ENCODE data around the gene ARHGEF1.
A peak's percentile ranks its signal among the peaks of the same experiment; 100 is the strongest.

Gene ARHGEF1

DNA sequence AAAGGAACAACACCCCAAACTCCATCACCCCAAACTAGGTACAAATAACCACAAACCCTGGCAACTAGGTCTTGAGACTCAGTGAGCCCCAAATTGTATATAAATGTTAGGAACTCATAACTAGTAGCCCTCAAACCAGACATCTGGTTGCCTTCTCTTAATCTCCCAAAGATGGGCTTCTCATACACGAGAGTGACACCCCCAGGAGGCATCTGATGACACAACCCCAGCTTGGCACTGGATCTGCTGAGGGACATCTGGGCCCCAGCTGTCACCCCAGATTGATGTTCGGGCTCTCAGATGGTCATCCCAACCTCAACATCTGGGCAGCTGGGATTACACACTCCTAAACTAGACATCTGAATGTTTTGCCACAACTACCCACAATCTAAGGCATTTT, 61.4 kb downstream of the ARHGEF1 start:
- no peak overlapping the region for H3K4me3 ChIP-seq (ENCODE audit: low read depth, low read length)
- DNase-seq (ENCODE audit: low read depth, low spot score), result no peak
- ChIA-PET POLR2A (no interaction called here), CTCF (interaction anchor here (1.1 to 4.8 kb wide), 3 partner anchors 10 to 71 kb away, joined by 4 to 30 read pairs (median 21); partner anchors contain the start of gene RABAC1)
- TF ChIP-seq, protein P1, sequence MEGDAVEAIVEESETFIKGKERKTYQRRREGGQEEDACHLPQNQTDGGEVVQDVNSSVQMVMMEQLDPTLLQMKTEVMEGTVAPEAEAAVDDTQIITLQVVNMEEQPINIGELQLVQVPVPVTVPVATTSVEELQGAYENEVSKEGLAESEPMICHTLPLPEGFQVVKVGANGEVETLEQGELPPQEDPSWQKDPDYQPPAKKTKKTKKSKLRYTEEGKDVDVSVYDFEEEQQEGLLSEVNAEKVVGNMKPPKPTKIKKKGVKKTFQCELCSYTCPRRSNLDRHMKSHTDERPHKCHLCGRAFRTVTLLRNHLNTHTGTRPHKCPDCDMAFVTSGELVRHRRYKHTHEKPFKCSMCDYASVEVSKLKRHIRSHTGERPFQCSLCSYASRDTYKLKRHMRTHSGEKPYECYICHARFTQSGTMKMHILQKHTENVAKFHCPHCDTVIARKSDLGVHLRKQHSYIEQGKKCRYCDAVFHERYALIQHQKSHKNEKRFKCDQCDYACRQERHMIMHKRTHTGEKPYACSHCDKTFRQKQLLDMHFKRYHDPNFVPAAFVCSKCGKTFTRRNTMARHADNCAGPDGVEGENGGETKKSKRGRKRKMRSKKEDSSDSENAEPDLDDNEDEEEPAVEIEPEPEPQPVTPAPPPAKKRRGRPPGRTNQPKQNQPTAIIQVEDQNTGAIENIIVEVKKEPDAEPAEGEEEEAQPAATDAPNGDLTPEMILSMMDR (IDR thresholded peaks at IDR 0.05; ENCODE audit: insufficient read depth, low read length, missing control alignments), result no peak

DNA sequence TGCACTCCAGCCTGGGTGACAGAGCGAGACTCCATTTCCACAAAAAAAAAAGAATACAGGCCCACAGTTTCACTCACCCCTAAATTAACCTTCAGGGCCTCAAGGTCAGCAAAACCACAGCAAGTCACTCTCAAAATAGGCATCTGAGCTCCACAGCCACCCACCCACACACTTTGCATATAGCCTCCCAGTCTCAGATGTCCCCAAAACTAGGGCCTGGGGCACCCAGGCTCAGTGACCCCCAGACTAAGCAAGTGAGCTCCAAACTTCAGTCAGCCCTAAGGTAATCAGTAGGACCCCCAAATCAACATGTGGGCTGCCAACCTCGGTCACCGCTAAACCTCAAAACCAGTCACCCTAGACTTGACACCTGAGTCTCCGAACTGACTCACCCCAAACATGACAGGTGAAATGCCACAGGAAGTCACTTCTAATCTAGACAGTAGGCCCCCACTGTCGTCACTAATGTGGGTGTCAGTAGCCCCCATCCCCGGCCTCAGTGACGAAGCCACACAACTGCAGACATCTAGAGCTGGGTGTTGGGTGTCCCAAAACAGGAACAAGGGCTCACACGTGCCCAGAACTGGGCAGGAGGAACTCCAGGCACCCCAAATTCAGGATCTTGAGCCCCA, 62.3 kb downstream of the ARHGEF1 start:
- TF ChIP-seq, protein P1 (IDR thresholded peaks at IDR 0.05; ENCODE audit: insufficient read depth, low read length, missing control alignments), result no peak
- POLR2A ChIA-PET, result no interaction called here
- DNase-seq (ENCODE audit: low read depth, low spot score), result no peak
- no peak overlapping the region for H3K4me3 ChIP-seq (ENCODE audit: low read depth, low read length)
- CTCF ChIA-PET, result interaction anchor here (1.1 to 4.8 kb wide), 4 partner anchors 11 to 72 kb away, joined by 4 to 30 read pairs (median 14); partner anchors contain the start of gene RABAC1

DNA sequence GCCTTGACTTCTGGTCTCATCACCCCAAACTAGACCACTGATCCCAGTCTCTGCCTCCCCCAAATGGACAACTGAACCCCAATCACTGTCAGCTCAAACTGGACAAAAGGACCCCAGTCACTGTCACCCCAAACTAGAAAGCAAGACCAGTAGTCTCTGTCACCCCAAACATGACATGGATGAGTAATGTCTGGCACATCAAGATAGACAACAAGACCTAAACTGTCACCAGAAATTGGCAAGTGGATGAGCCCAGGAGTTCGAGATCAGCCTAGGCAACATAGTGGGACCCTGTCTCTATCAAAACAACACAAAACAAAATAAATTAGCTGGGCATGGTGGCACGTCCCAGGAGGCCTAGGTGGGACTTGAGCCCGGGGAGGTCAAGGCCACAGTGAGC, 64.1 kb downstream of the ARHGEF1 start:
- CTCF ChIA-PET, result interaction anchor here (1.2 to 4.8 kb wide), 4 partner anchors 11 to 154 kb away, joined by 3 to 30 read pairs (median 14); partner anchors contain the start of gene RABAC1
- DNase-seq (ENCODE audit: low read depth, low spot score), result no peak
- POLR2A ChIA-PET, result interaction anchor here (0.9 kb wide), 1 partner anchor 87 kb away, joined by 3 read pairs; the partner anchor contains the start of gene RPS19
- no peak overlapping the region for H3K4me3 ChIP-seq (ENCODE audit: low read depth, low read length)
- TF ChIP-seq, protein P1 (IDR thresholded peaks at IDR 0.05; ENCODE audit: insufficient read depth, low read length, missing control alignments), result no peak

GRCh38 chr19:41951686-41952172, 68.7 kb downstream of the ARHGEF1 start:
- TF ChIP-seq, protein P1 (IDR thresholded peaks at IDR 0.05; ENCODE audit: insufficient read depth, low read length, missing control alignments), result peak; percentile 96
- H3K4me3 ChIP-seq (ENCODE audit: low read depth, low read length), result peak overlapping the region; percentile 33; the same call in 1 of the 2 replicates
- ChIA-PET POLR2A (interaction anchor here (1.0 to 1.8 kb wide), 2 partner anchors 79 to 91 kb away, joined by 3 to 4 read pairs; partner anchors contain the start of gene RPS19), CTCF (interaction anchor here (1.1 to 3.9 kb wide), 11 partner anchors 9 to 87 kb away, joined by 3 to 21 read pairs (median 7); no protein-coding TSS in a partner anchor)
- DNase-seq (ENCODE audit: low read depth, low spot score), result no peak

- no peak overlapping the region for H3K4me3 ChIP-seq (ENCODE audit: low read depth, low read length)
- TF ChIP-seq, protein P1 (IDR thresholded peaks at IDR 0.05; ENCODE audit: insufficient read depth, low read length, missing control alignments), result no peak
- POLR2A ChIA-PET, result no interaction called here
- CTCF ChIA-PET, result interaction anchor here (1.2 to 4.0 kb wide), 2 partner anchors 9 to 82 kb away, joined by 4 to 30 read pairs; no protein-coding TSS in a partner anchor
- no peak for DNase-seq (ENCODE audit: low read depth, low spot score)
Observed at GRCh38 chr19:41955521-41955920, 72.5 kb downstream of the ARHGEF1 start.

DNA sequence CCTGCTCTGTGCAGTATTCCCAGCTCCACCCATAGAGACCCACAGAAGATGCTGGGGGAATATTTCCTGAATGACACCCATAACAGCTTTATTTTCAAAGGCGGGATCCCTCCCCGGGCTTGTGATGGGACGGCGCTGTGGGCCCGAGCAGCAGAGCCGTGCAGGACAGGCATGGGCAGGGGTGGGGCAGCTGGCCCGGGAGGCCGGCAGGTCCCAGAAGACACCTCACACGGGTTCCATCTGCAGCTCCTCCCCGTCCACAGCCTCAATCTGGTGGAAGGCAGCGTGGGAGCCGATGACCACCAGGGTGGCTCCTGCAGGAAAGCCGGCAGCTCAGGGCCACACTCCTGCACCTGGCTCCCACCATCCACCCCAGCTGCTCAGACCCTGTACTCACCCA, 73.6 kb downstream of the ARHGEF1 start:
- no peak for DNase-seq (ENCODE audit: low read depth, low spot score)
- TF ChIP-seq, protein P1 (IDR thresholded peaks at IDR 0.05; ENCODE audit: insufficient read depth, low read length, missing control alignments), result no peak
- CTCF ChIA-PET, result interaction anchor here (0.6 to 4.0 kb wide), 10 partner anchors 10 to 1638 kb away, joined by 3 to 30 read pairs (median 4); partner anchors contain the start of genes CD79A and RPS19
- H3K4me3 ChIP-seq (ENCODE audit: low read depth, low read length), result no peak overlapping the region
- POLR2A ChIA-PET, result interaction anchor here (2.0 kb wide), 1 partner anchor 97 kb away, joined by 6 read pairs; the partner anchor contains the start of gene RPS19
